ENCODE results near the gene DIPK1C.

DIPK1C gene

GRCh38 chr18:74486119-74486849, 29.2 kb upstream of the DIPK1C start:
- DNase-seq, result peak in 2 of 56 donors; percentile 24 to 44

DNA sequence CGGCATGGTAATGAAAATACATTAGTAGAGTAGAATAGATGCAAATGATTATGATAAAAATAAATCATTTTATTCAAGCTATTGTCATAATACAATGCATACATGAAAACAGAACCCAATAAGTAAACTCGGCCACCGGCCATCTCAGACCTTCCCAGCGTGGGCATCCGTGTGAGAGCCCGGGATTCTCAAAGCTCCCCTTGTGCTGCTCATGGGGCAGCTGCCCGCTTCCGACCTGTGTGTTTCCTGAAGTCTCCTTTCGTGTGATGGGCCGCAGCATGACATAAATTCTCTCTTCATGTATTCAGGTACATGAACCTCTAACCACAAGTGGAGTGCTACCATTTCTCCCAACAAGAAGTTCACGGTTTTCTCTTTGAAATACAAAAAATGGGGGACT, 25.6 kb upstream of the DIPK1C start:
- no peak for DNase-seq

GRCh38 chr18:74480149-74480651, 23.1 kb upstream of the DIPK1C start:
- no peak for DNase-seq

- no peak for DNase-seq
Measured at GRCh38 chr18:74479486-74480148, 22.5 kb upstream of the DIPK1C start.

- DNase-seq, result no peak
Measured at GRCh38 chr18:74478880-74479279, 21.8 kb upstream of the DIPK1C start.

- no peak for DNase-seq
Measured at GRCh38 chr18:74478316-74478715, 21.2 kb upstream of the DIPK1C start.

DNA sequence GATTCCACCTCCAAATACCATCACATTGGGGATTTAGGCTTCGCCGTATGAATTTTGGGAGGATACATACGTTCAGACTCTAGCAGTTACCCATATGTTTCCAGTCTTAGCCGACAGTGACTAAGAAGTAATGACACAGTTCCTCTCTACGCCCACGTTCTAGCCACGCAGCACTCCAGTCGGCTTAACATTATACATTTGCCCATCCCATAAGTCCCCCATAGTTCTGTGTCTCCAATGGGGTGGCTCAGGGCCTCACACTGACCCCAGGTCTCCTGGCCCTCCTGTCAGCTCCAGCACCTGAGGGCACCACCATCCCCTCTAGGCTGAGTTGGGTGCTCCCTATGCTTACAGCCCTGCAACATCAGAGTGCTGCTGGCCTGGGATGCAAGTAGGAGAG, 20.7 kb upstream of the DIPK1C start:
- no peak for DNase-seq

DNA sequence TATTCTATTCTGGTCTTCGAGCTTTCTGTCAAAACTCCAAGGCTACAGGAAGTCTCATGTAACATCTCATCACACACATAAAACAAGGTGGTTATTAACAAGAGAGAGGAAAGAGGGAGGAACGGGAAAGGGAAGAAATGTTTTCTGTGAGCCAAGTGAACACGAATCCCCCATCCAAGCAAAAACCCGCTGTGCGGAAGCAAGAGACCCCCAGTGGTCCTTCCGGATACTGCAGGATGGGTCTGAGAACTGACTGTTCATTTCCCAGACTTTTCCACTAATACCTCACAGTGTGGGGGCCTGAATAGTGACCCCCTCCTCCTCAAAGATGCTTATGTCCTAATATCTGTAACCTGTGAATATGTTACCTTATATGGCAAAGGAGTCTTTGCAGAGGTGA, 19.0 kb upstream of the DIPK1C start:
- peak in 44 of 56 donors; percentile 2 to 82 (median 47) for DNase-seq

GRCh38 chr18:74473976-74474640, 17.0 kb upstream of the DIPK1C start:
- DNase-seq, result no peak

DNA sequence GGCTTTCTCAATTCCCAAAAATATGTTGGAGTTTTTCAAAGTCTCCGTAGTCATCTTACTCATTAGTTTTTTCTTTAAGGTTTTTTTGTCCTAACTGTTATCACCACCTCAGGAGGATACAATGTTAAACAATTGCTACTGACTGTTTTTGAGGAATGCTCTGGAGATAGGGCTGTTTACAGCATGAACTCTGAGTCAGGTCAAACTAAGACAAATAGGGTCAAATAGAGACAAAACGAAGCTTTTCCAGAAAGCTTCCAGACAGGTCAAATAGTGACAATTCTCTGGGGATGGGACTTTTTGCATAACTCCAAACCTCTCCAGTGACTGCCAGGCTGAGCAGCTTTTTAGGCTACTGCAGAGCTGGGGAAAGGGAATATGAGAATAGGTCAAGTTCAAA, 15.2 kb upstream of the DIPK1C start:
- no peak for DNase-seq

DNA sequence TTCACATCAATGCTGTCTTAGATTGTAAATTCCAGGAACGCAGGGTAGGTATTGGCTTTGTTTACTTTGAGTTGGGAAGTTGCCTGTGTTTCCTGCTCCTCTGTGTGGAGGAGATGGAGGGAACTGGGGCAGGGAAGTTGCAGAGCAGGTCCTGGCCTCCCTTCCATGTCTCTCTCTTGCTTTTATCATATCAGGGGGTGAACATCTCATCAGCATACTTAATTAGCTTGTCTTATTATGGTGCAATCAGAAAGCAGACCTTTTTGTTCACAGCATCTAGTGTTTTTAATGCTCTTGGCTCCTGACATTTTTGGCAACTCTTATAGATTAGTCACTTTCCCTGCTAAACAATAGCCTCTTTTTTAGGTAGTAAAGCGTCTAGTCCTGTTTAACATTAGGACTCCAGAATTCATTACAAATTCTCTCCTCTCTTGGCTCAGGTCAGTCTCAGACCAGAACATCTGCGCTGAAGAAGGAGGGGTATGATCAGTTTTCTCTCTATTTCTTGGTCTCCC, 11.5 kb upstream of the DIPK1C start:
- no peak for DNase-seq

DNA sequence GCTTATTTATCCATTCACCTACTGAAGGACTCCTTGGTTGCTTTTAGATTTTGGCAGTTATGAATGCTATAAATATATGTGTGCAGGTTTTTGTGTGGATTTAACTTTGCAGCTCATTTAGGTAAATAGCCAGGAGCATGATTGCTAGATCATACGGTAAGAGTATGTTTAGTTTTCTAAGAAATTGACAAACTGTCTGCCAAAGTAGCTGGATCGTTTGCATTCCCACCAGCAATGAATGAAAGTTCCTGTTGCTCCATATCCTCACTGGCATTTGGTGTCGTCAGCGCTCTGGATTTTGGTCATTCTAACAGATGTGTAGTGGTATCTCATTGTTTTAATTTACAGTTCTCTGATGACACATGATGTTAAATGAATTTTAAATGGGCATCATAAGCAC, 8.7 kb upstream of the DIPK1C start:
- no peak for DNase-seq

DNA sequence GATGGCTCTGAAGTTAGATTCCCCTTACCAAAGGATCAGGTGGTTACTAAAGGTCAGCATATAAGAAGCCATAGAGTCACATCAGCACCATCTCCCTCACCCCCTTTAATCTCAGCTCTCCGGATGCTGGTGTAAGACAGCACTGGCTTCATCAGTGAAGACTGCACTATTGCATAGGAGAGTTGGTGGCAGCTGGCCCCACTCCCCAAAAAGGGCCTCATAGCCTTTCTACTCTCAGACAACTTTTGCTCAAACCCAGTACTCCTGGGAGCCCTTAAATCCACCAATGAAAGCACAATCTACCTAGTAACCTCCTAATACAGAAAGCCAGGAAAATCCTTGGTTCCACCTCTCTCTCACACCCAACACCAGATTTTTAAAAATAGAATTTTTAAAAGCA, 6.9 kb upstream of the DIPK1C start:
- DNase-seq, result no peak

- no peak for DNase-seq
Measured at GRCh38 chr18:74463254-74463653, 6.1 kb upstream of the DIPK1C start.

DNA sequence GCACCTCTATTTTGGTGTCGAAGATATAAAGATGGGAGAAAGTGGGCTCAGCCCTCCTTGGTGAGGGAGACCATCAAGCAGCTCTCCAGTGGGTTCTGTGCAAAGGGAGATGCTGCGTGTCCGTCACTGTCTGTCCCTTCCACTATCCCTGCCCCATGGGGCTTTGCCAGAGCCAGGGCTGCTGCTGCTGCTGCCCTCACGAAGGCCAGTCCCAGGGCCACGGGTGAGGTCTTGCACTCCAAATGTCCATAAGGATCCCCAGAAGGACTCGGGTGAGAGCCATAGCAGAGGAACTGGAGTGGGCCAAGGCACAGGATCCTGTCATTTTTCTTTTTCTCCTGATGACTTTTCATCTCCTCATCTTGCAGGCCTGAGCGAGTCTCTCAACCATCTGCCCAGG, 3.7 kb upstream of the DIPK1C start:
- no peak for DNase-seq

DNA sequence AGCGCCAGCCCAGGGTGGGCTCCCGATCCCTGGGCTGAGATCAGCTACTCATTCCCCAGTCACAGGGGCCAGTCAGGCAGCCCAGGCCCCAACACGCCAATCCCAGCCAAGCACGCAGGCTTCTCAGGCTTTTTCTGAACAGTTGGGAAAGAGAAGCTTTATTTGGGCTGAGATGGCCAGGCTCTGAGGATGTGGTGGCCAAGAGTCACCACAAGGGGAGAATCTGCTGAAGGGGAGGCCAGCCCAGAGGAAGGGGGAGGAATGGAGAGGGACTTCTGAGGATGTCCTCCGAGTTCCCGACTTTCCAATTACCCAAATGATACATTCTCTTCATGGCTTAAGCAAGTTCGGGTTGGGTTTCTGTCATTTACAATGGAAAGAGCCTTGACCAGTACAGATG, 2.8 kb upstream of the DIPK1C start:
- peak in 14 of 56 donors; percentile 10 to 45 (median 26) for DNase-seq

DNA sequence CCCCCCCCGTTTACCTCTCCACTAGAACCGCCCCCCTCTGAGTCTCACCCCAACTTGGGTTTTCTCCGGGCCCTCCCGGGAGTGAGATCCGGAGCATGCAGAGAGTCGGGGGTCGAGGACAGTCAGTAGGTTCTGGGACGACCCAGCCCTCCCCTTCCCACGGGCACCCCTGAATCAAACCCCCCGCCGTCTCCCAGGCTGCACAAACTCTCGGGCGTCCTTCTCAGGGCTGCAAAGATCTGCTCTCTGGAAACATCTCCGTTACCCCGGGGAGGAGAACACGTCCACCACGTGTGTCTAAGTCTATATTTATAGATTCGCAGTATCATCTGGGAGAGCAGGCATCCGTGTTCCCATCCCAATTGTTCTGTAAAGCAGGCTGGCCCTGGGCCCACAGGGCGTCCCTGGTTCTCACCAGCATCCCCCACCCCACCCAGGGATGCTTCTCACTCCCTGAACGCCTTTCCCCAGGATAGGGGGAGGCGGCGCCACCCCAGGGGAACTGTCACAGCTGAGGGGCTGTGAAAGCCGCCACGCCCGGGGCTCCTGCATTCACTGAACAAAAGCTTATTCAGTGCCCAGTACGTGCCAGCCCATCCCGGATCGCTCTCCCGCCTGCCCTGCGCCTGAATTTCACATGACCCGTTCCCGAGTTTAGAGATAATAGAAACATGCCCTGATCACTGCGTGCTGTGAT, 765 bp upstream of the DIPK1C start:
- peak in 54 of 56 donors; percentile 25 to 92 (median 72) for DNase-seq

DNA sequence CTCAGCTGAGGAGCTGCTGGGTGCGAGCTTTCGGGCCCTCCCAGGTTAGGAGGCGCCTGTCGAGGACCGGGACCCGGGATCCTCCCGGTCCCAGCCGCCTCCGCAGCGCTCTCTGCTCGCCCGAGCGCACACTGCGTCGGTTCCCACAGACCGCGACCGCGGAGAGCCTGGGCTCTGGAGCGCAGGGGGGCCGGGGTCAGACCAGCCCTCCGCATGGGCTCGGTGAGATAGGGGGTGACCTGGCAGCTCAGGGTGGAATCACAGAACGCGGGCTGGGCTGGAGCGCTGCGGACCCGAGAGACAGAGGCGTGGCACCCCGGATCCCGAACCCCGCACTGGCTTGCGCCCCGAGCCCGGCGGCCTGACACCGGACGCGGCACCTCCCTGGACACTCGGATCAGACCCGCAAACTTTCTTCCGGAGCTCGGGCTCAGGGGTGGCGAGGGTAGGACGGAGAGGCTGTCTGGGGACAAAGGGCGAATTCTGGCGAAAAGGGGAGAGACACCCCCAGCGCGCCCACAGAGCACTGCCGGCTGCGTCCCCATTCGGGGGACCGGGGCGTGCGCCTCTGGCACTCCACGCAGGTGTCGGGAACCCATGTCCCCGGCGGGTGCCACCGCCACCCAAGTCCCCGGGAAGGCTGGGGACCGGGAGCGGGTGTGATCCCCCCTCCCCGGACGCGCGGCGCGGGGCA, 612 bp downstream of the DIPK1C start:
- peak in 15 of 56 donors; percentile 26 to 71 (median 50) for DNase-seq

DNA sequence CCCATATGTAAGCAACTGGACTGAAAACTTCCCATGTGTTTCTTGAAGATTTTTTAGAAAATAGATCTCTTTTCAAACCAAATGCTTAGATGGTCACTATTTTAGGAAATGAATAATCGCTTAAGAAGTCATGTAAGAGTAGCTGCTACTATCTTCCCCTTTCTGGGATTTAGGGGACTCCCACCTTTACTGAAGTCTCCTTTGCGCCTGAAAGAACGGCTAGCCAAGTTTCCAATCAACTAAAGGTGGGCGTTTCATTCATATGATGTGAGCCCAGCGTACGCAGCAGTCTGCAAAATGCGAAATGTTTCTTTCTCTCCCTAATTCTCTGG, 1.1 kb downstream of the DIPK1C start:
- DNase-seq, result no peak

DNA sequence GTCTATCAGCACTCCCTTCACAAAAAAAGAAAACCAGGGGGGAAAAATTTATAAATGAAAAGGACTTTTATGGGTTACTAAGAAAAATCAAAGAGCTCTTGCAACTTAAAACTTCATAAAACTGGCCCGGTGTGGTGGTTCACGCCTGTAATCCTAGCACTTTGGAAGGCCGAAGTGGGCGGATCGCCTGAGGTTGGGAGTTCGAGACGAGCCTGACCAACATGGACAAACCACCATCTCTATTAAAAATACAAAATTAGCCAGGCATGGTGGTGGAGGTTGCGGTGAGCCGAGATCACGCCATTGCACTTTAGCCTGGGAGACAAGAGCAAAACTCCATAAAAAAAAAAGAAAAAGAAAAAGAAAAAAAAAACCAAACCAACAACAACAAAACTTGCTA, 1.7 kb downstream of the DIPK1C start:
- DNase-seq, result no peak

DNA sequence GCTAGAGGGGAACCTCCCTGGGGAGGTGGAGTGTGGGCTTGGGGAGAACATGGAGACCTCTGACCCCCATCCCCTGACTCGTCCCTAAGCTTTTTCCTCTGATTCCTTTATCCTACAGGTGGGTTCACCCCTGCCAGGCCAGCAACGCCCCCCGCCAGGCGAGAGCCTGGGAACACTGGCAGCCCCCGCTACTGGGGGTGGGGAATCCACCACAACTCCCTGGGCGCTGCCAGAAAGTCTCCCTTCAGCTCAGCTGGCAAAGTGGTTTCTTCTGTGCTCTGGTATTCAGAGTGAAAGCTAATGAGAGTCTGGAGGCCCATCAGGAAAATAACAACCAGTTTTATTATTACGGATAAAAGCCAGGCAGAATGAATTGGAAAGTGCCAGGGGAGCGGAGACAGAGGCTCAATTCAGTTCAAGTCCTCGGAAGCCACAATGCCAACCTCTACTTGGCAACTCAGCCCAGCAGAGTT, 2.8 kb downstream of the DIPK1C start:
- DNase-seq, result peak in 50 of 56 donors; percentile 19 to 85 (median 66)
